H9 (cell line): ENCODE results near the gene ABLIM1. TPM values are rescaled to one million over a fixed set of nuclear protein-coding genes. Genes with fewer than 3 reads are reported as not detected.

Source experiments
- DNase-seq: peaks from one replicate; pipeline ENCODE4 v3.0.0-alpha.2; 2017
- H2AFZ ChIP-seq: one replicate; pipeline ENCODE4 v1.6.1; 2013; ENCODE audit warnings: mild to moderate bottlenecking, low read length, control low read depth, moderate library complexity
- H2AK5ac ChIP-seq: 2 replicates; pipeline ENCODE4 v1.6.1; 2013; ENCODE audit warnings: low read length, control low read depth, mixed read lengths; ENCODE audit not compliant: insufficient read length
- H2BK120ac ChIP-seq: one replicate; pipeline ENCODE4 v1.6.1; 2013; ENCODE audit warnings: low read depth, mild to moderate bottlenecking, low read length, control low read depth, inconsistent platforms; ENCODE audit not compliant: poor library complexity, severe bottlenecking
- H2BK12ac ChIP-seq: 2 replicates; pipeline ENCODE4 v1.6.1; 2013; ENCODE audit warnings: low read length, control low read depth, mixed read lengths, low read depth; ENCODE audit not compliant: insufficient read length
- H2BK15ac ChIP-seq: 2 replicates; pipeline ENCODE4 v1.6.1; 2013; ENCODE audit warnings: low read depth, low read length, control low read depth
- H2BK20ac ChIP-seq: one replicate; pipeline ENCODE4 v1.6.1; 2013; ENCODE audit warnings: low read depth, mild to moderate bottlenecking, low read length, control low read depth, inconsistent platforms; ENCODE audit not compliant: poor library complexity, severe bottlenecking
- H2BK5ac ChIP-seq: 2 replicates; pipeline ENCODE4 v1.6.1; 2013; ENCODE audit warnings: low read length, control low read depth, mixed read lengths; ENCODE audit not compliant: insufficient read length
- H3K14ac ChIP-seq: 2 replicates; pipeline ENCODE4 v1.6.1; 2013; ENCODE audit warnings: low read length, control low read depth; ENCODE audit not compliant: insufficient read depth
- H3K18ac ChIP-seq: 2 replicates; pipeline ENCODE4 v1.6.1; 2013; ENCODE audit warnings: low read depth, mild to moderate bottlenecking, mixed read lengths, low read length, control low read depth; ENCODE audit not compliant: insufficient read length
- H3K23ac ChIP-seq: 2 replicates; pipeline ENCODE4 v1.6.1; 2013; ENCODE audit warnings: low read length, control low read depth, mixed read lengths, low read depth; ENCODE audit not compliant: insufficient read length
- H3K23me2 ChIP-seq: 2 replicates; pipeline ENCODE4 v1.6.1; 2013; ENCODE audit warnings: low read depth, mild to moderate bottlenecking, mixed read lengths, low read length, control low read depth; ENCODE audit not compliant: insufficient read length, poor library complexity, severe bottlenecking
- H3K27ac ChIP-seq: 2 replicates; pipeline ENCODE4 v1.5.1; 2013; ENCODE audit warnings: low read length, control low read depth, mixed read lengths, low read depth; ENCODE audit not compliant: insufficient read length
- H3K27me3 ChIP-seq: 2 replicates; pipeline ENCODE4 v1.6.1; 2013; ENCODE audit warnings: low read length, control low read depth, inconsistent platforms; ENCODE audit not compliant: insufficient read depth
- H3K4ac ChIP-seq: 2 replicates; pipeline ENCODE4 v1.6.1; 2013; ENCODE audit warnings: low read depth, mild to moderate bottlenecking, control low read depth, inconsistent platforms, low read length, moderate library complexity
- H3K4me1 ChIP-seq: 2 replicates; pipeline ENCODE4 v1.6.1; 2013; ENCODE audit warnings: low read length, control low read depth, inconsistent platforms; ENCODE audit not compliant: insufficient read depth
- H3K4me2 ChIP-seq: 2 replicates; pipeline ENCODE4 v1.6.1; 2013; ENCODE audit warnings: low read length, control low read depth, mixed read lengths; ENCODE audit not compliant: insufficient read length, insufficient read depth
- H3K56ac ChIP-seq: 2 replicates; pipeline ENCODE4 v1.6.1; 2013; ENCODE audit warnings: low read depth, mild to moderate bottlenecking, mixed read lengths, low read length, control low read depth; ENCODE audit not compliant: insufficient read length
- H3K79me1 ChIP-seq: 2 replicates; pipeline ENCODE4 v1.6.1; 2013; ENCODE audit warnings: low read depth, mild to moderate bottlenecking, moderate library complexity, low read length, control low read depth, inconsistent platforms; ENCODE audit not compliant: insufficient read depth, poor library complexity, severe bottlenecking
- H3K79me2 ChIP-seq: 2 replicates; pipeline ENCODE4 v1.6.1; 2013; ENCODE audit warnings: low read length, control low read depth, inconsistent platforms; ENCODE audit not compliant: insufficient read depth
- H3K9ac ChIP-seq: 2 replicates; pipeline ENCODE4 v1.6.1; 2013; ENCODE audit warnings: low read length, control low read depth, mixed read lengths; ENCODE audit not compliant: insufficient read length; ENCODE audit errors: extremely low read depth
- H3K9me3 ChIP-seq: one replicate; pipeline ENCODE4 v1.6.1; 2013; ENCODE audit warnings: low read depth, low read length, inconsistent platforms; ENCODE audit not compliant: control insufficient read depth
- H3T11ph ChIP-seq: one replicate; pipeline ENCODE4 v1.6.1; 2013; ENCODE audit warnings: mild to moderate bottlenecking, low read length, control low read depth, inconsistent platforms
- H4K20me1 ChIP-seq: one replicate; pipeline ENCODE4 v1.6.1; 2013; ENCODE audit not compliant: control insufficient read depth, insufficient read length, insufficient read depth
- H4K5ac ChIP-seq: 2 replicates; pipeline ENCODE4 v1.6.1; 2013; ENCODE audit warnings: low read depth, mild to moderate bottlenecking, mixed read lengths, low read length, control low read depth; ENCODE audit not compliant: insufficient read length
- H4K8ac ChIP-seq: replicated peaks from 2 replicates; pipeline ENCODE4 v1.6.1; 2013; ENCODE audit warnings: low read length, control low read depth, mixed read lengths, low read depth; ENCODE audit not compliant: insufficient read length
- H4K91ac ChIP-seq: 2 replicates; pipeline ENCODE4 v1.6.1; 2013; ENCODE audit warnings: low read depth, mild to moderate bottlenecking, moderate library complexity, mixed read lengths, low read length, control low read depth; ENCODE audit not compliant: insufficient read length
- H3K27ac Mint-ChIP-seq, 3 experiments: 2 replicates in 2 of 3; 3 replicates in 1 of 3; pipeline ENCODE4 v1.8.0; 2020 to 2021; ENCODE audit warnings: mixed read lengths in 3 of 3, mild to moderate bottlenecking in 1 of 3, moderate library complexity in 1 of 3
- H3K27me3 Mint-ChIP-seq: 2 replicates; pipeline ENCODE4 v1.8.0; 2021; ENCODE audit warnings: low read depth, mild to moderate bottlenecking, moderate library complexity, mixed read lengths
- H3K36me3 Mint-ChIP-seq, 3 experiments: 2 replicates in 2 of 3; 3 replicates in 1 of 3; pipeline ENCODE4 v1.8.0; 2020 to 2021; ENCODE audit warnings: low read depth in 3 of 3, mixed read lengths in 3 of 3; ENCODE audit not compliant: insufficient read depth in 1 of 3
- H3K4me1 Mint-ChIP-seq, 2 experiments: 2 replicates each; pipeline ENCODE4 v1.8.0; 2020; ENCODE audit warnings: mixed read lengths in 2 of 2
- H3K4me3 Mint-ChIP-seq, 2 experiments: 2 replicates in 1 of 2; 3 replicates in 1 of 2; pipeline ENCODE4 v1.8.0; 2020 to 2021; ENCODE audit warnings: mild to moderate bottlenecking in 2 of 2, mixed read lengths in 2 of 2, moderate library complexity in 1 of 2
- H3K9me3 Mint-ChIP-seq, 2 experiments: 2 replicates in 1 of 2; 3 replicates in 1 of 2; pipeline ENCODE4 v1.8.0; 2020; ENCODE audit warnings: mild to moderate bottlenecking in 2 of 2, mixed read lengths in 2 of 2, moderate library complexity in 1 of 2
- whole genome bisulfite sequencing: extraction: QIAGEN DNeasy Blood & Tissue Kit; methylation state at CpG from one replicate; pipeline ENCODE4 v1.1.7; 2013; ENCODE audit warnings: missing lambda C conversion rate, low lambda C conversion rate, mixed read lengths; ENCODE audit not compliant: insufficient read length; ENCODE audit errors: extremely low coverage; 5-methylcytosine and 5-hydroxymethylcytosine counted together
- total RNA-seq: library from RNA; stranded (reverse); gene quantifications from 2 replicates; pipeline ENCODE4 v1.2.1, GENCODE V29; 2021
- TF ChIP-seq, protein P1 (sequence below): fragments of 200-600 bp; sonication (generic); conservative IDR thresholded peaks from 3 replicates; pipeline ENCODE4 v1.8.0; 2021; ENCODE audit warnings: antibody characterized with exemption, mild to moderate bottlenecking

ABLIM1 gene
- total RNA-seq, 1 experiment from 2014 or later: 32.1 TPM

DNA sequence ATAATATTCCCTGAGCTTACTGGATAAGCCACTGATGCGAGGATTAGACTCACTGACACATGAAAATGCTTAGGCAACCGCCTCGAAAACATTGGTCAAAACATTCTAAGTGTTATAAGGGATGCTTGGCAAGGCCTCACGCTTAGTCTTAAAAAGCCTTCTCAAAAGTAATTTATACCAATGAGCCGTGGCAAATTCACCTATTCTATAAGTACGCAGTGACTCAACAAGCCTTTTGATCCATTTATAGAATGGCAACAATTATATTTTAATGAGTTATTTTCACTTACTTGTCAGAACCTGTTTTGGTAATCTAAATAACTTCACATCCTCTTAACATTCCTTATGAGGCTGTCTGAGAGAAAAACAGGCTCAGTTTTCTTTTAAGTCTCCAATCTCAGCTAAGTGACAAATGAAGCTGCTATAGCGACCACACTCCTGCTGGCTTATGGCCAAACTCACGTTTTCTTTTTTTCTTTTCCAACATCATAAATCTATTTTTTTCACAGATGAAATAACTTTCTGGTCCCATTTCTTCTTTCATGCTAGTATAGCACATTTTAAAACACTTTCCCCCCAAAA lies 132.6 kb downstream of the ABLIM1 start:
- Histone ChIP-seq H2BK120ac (no peak overlapping the region), H3K23me2 (peaks cover 10% of the 10 kb centered on the region), H2AFZ (no peak overlapping the region), H3T11ph (no peak overlapping the region), H4K91ac (no peak overlapping the region), H3K56ac (no peak overlapping the region), H4K5ac (no peak overlapping the region), H3K79me1 (no peaks in the 10 kb centered on the region), H3K79me2 (peaks cover 2% of the 10 kb centered on the region; the same call in 1 of the 2 replicates), H3K4ac (no peak overlapping the region), H3K27me3 (no peaks in the 10 kb centered on the region), H3K27ac (no peak overlapping the region), H3K4me2 (peak overlapping the region; percentile 4), H3K4me1 (peaks cover 11% of the 10 kb centered on the region; the same call in 1 of the 2 replicates), H4K20me1 (no peaks in the 10 kb centered on the region), H3K23ac (no peak overlapping the region), H2BK20ac (no peak overlapping the region), H4K8ac (no peak overlapping the region), H2BK12ac (no peak overlapping the region), H2BK15ac (no peak overlapping the region), H3K9ac (no peak overlapping the region), H2AK5ac (no peak overlapping the region), H3K9me3 (no peaks in the 10 kb centered on the region), H3K14ac (no peak overlapping the region), H3K18ac (no peak overlapping the region), H2BK5ac (no peak overlapping the region)
- H3K4me3 Mint-ChIP-seq: peak overlapping the region; percentile 80 to 91
- H3K27ac Mint-ChIP-seq: peak overlapping the region in 1 of 3 experiments; percentile 96; a peak in 1 of 7 replicates
- DNase-seq: no peak
- no peaks in the 10 kb centered on the region; the same call in 1 of the 2 replicates for H3K27me3 Mint-ChIP-seq
- no CpG with 5 or more reads among the region's 8 CpGs for WGBS
- H3K9me3 Mint-ChIP-seq: no peaks in the 10 kb centered on the region; a peak in 1 of 5 replicates
- peaks cover 58 to 63% of the 10 kb centered on the region in 2 experiments for H3K4me1 Mint-ChIP-seq
- TF ChIP-seq, protein P1, sequence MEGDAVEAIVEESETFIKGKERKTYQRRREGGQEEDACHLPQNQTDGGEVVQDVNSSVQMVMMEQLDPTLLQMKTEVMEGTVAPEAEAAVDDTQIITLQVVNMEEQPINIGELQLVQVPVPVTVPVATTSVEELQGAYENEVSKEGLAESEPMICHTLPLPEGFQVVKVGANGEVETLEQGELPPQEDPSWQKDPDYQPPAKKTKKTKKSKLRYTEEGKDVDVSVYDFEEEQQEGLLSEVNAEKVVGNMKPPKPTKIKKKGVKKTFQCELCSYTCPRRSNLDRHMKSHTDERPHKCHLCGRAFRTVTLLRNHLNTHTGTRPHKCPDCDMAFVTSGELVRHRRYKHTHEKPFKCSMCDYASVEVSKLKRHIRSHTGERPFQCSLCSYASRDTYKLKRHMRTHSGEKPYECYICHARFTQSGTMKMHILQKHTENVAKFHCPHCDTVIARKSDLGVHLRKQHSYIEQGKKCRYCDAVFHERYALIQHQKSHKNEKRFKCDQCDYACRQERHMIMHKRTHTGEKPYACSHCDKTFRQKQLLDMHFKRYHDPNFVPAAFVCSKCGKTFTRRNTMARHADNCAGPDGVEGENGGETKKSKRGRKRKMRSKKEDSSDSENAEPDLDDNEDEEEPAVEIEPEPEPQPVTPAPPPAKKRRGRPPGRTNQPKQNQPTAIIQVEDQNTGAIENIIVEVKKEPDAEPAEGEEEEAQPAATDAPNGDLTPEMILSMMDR: no peak
- peaks cover 0 to under 1% (median 0%) of the 10 kb centered on the region in 3 experiments; a peak in 2 of 7 replicates for H3K36me3 Mint-ChIP-seq
